ENCODE data around the gene CASP3.
"Not testable (repeated sequence)": the region's sequence is repeated elsewhere in the genome, so short reads cannot be mapped to it uniquely, and the experiment has no call there.

DNA sequence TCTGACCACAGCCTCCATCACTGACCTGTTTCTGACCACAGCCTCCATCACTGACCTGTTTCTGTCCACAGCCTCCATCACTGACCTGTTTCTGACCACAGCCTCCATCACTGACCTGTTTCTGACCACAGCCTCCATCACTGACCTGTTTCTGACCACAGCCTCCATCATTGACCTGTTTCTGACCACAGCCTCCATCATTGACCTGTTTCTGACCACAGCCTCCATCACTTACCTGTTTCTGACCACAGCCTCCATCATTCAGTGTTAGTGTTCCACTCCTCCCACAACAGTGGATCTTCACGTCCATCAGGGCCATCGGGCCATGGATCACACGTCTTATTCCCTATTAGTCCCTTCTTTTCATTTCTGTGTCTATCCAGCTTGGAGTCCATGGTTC lies 24.7 kb downstream of the CASP3 start:
- TF ChIP-seq, protein P1, sequence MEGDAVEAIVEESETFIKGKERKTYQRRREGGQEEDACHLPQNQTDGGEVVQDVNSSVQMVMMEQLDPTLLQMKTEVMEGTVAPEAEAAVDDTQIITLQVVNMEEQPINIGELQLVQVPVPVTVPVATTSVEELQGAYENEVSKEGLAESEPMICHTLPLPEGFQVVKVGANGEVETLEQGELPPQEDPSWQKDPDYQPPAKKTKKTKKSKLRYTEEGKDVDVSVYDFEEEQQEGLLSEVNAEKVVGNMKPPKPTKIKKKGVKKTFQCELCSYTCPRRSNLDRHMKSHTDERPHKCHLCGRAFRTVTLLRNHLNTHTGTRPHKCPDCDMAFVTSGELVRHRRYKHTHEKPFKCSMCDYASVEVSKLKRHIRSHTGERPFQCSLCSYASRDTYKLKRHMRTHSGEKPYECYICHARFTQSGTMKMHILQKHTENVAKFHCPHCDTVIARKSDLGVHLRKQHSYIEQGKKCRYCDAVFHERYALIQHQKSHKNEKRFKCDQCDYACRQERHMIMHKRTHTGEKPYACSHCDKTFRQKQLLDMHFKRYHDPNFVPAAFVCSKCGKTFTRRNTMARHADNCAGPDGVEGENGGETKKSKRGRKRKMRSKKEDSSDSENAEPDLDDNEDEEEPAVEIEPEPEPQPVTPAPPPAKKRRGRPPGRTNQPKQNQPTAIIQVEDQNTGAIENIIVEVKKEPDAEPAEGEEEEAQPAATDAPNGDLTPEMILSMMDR (IDR thresholded peaks at IDR 0.05; ENCODE audit: poor library complexity), result not testable (repeated sequence)
- TF ChIP-seq EZH2 (IDR thresholded peaks at IDR 0.05; ENCODE audit: borderline replicate concordance), result not testable (repeated sequence)

Data from hepatocyte (in vitro differentiated cells).